Adrenal gland (tissue), 5 donors: ENCODE data around the gene TUBG1.

Experiments used
- POLR2A ChIP-seq, 2 donors: fragments of 450-650 bp; IDR thresholded peaks; one replicate each; pipeline ENCODE4 v1.6.1; 2017; ENCODE audit warnings: antibody characterized with exemption in 2 of 2, mild to moderate bottlenecking in 2 of 2, moderate library complexity in 1 of 2
- TF ChIP-seq, protein P1 (sequence below), 6 experiments: fragments of 450-650 bp in 4 of 6; fragments of 200-600 bp in 2 of 6; sonication (generic) in 1 of 6; IDR thresholded peaks; 1 replicate in 5 of 6; 2 replicates in 1 of 6; pipeline versions ENCODE4 v1.5.1 to v1.8.0; 2016 to 2021; ENCODE audit warnings: antibody characterized with exemption in 6 of 6, mild to moderate bottlenecking in 2 of 6, moderate library complexity in 1 of 6
- donor health status: DM: no; HTN: no; CAD: no.

DNA sequence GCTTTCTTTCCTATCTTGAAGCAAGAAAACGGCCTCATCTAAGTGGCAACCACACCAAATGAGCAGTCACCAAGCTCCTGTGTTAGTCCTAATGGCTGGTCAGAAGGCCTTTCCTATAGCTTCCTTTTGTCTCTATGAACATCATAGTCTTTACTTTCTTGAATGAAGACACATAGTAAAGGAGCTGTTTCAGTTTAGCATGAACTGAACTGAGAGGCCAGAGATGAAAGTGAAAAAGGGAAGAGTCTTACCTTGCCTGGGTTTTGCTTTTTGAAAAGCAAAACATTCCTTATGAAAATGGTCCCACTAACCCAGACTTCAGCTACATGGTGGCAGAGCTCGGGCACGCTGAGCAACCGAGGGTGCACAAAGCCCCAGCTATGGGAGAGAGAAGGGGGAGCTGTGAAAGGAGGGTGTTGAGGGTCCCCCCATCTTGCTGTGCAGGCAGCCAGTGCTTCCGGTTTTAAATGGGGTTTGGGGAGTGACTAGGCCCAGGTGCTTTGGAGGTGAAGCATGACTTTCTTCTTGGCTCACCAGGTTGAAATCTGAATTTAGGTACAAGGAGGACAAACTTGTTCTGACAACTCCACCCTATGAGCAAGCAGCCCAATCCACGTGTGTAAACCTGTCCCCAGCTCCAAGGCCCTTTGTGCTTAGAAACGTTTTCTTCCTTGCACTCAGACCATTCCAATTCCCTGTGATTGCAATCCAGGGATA lies 22.8 kb upstream of the TUBG1 start:
- TF ChIP-seq, protein P1, sequence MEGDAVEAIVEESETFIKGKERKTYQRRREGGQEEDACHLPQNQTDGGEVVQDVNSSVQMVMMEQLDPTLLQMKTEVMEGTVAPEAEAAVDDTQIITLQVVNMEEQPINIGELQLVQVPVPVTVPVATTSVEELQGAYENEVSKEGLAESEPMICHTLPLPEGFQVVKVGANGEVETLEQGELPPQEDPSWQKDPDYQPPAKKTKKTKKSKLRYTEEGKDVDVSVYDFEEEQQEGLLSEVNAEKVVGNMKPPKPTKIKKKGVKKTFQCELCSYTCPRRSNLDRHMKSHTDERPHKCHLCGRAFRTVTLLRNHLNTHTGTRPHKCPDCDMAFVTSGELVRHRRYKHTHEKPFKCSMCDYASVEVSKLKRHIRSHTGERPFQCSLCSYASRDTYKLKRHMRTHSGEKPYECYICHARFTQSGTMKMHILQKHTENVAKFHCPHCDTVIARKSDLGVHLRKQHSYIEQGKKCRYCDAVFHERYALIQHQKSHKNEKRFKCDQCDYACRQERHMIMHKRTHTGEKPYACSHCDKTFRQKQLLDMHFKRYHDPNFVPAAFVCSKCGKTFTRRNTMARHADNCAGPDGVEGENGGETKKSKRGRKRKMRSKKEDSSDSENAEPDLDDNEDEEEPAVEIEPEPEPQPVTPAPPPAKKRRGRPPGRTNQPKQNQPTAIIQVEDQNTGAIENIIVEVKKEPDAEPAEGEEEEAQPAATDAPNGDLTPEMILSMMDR (IDR thresholded peaks at IDR 0.05) = no peak
- TF ChIP-seq POLR2A (IDR thresholded peaks at IDR 0.05) = no peak
